NCI-H1105 treated with DMSO at 0.1 percent for 48 hours (cell line): ENCODE results near the gene SH3RF2.
"Not testable (repeated sequence)": the region's sequence is repeated elsewhere in the genome, so short reads cannot be mapped to it uniquely, and the experiment has no call there.

ENCODE experiments used
- DNase-seq: peaks from one replicate; lab custom pipeline; 2025; lab: John Stamatoyannopoulos, UW

Gene SH3RF2

DNA sequence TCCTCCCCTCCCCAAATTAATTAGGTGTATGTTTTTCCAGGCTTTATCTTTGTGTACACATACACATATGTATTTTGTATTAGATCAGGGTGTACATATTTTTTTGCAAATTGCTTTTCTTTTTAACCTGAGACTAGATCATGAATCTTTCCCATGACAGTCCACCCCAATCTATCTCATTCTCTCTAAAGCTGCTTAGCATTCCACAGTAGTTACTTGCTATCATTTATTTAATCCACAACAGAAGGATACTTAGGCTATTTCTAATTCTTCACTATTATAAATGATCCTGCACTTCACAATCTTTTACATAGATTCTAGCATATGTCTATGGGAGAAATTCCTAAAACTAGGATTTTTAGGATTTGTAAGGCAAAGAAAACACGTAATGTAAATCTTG lies 43.9 kb downstream of the SH3RF2 start:
- no peak for DNase-seq

GRCh38 chr5:145980718-145981117 lies 44.3 kb downstream of the SH3RF2 start:
- DNase-seq: no peak

- DNase-seq: no peak
Measured at GRCh38 chr5:145981589-145982571, 45.5 kb downstream of the SH3RF2 start.

DNA sequence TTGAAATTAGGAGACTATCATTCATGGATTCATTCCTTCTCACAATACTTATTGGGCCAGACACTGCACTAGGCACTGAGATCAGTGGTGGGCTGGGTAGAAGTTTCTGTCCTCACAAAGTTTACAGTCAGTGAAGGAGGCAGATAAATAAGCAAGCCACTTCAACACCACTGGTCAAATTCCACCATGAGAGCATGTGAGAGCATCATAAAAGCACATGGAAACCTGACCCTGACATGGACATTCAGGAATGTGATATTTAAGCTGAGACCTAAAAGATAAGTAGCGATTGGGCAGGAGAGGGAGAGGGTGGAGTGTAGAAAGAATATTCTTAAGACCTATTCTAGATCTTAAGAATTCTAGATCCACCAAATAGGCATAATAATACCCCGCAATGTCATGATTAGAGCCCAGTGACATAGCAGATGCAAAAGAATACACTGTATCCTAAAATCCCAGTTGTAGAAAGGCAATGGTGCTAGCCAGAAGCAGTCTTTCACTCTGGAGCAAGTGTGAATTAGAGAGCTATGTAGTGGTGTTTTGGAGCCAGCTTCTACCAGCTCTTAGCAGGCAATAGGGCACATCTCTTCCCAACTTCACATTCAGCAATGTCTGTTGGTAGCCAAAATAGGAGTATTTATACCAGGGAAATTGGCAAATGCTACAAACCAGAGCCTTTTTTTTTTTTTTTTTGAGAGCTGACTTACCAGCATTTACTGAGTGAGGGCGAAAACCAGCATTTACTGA lies 46.4 kb downstream of the SH3RF2 start:
- DNase-seq: no peak

- no peak for DNase-seq
Measured at GRCh38 chr5:145983446-145983845, 47.1 kb downstream of the SH3RF2 start.

GRCh38 chr5:145984072-145984471 lies 47.7 kb downstream of the SH3RF2 start:
- no peak for DNase-seq

DNA sequence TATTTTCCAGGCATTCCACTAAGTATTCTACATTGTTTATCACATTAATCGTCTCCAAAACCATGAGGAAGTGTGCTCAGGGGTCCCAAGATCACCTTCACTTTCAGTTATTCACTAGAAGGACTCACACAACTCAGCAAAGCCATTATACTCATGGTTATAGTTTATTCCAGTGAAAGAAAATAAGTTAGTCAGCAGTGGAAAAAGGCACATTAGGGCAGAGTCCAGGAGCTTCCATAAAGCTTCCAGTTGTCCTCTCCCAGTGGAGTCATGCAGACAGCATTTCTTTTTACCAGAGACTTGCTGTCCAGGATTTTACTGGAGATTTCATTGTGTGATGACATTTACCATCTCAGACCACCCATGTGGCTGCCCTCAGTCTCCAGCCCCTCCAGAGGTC lies 51.5 kb downstream of the SH3RF2 start:
- DNase-seq: no peak

DNA sequence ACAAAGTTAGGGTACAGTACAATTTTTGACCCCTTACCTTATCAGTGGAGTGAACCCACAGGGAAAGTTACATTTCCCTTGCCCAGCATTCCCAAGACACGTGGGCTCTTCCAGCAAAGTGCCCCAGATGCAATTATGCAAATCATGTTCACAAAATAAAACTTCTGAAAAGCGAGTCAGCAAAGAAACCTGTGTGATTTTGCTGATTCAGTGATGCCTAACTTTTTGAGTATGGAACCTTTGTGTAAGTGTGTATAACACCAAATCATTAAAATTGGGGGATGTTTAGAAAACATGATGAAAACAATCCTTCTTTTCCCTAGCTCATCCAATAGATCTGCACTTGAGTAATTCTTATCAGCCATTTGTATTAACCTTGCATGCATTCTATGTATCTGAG lies 52.6 kb downstream of the SH3RF2 start:
- DNase-seq: no peak

DNA sequence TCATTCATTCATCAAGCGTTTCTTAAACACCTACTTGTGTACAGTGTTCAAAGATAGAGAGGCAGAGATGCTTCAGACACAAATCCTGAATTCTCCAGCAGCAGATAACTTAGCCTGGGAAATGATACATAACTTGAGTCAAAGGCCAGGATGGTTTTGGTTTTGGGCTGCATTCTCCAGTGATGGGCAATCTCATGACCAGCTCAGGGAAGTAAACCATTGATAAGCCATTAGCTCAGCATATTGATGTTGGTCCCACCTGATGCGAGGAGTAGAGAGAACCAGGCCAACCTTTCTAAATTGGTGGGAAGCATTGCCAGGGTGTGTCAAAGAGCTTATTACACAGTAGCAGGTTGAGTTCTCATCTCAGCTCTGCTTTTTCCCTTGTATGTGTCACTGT lies 53.0 kb downstream of the SH3RF2 start:
- no peak for DNase-seq

DNA sequence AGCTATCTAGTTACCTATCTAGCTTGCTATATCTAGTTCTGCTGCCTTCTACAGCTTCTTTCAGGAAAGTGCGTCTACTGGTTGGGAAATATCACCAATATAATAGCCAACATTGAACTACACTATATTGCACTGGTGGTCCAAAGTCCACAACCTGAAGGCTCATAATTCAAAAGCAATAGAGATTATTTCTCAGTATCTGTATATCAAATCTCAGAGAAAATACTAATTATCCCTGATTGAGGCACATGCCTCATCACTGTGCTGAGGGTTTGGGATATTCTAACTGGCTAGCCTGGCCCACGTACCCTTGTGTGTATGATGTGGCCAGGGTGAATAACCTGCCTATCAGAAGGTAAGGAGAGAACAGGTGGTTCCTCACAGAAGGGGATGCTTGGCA lies 53.8 kb downstream of the SH3RF2 start:
- DNase-seq: no peak

GRCh38 chr5:145991044-145991575 lies 54.7 kb downstream of the SH3RF2 start:
- DNase-seq: no peak

GRCh38 chr5:145993538-145993937 lies 57.2 kb downstream of the SH3RF2 start:
- not testable (repeated sequence) for DNase-seq

DNA sequence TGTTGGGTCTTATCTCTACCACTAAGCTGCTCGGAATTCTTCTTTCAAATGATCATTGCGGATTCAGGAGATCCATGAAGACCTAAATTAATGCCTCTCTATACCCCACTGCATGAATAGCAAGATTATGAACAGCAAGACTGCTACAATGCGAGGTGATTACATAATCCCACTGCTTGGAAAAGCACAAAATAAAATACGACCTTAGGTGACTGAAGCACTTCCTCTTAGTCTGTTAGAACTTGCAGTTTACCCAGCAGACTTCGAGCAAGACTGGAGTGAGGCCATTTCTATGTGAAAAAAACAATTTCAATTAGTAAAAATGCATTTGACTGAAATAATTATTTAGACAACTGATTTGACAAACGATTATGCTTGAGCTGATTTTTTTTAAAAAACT lies 59.8 kb downstream of the SH3RF2 start:
- no peak for DNase-seq

DNA sequence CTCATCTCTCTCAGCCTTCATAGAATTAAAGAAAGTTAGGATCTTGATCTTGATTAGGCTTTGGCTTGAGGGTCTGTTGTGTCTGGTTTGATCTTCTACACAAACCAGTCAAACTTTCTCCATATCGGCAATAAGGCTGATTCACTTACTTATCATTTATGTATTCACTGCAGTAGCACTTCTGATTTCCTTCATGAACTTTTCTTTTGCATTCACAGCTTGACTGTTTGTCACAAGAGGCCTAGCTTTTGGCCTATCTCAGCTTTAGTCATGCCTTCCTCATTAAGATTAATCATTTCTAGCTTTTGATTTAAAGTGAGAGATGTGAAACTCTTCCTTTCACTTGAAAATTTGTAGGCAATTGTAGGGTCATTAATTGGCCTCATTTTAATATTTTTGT lies 62.8 kb downstream of the SH3RF2 start:
- DNase-seq: no peak

- no peak for DNase-seq
Measured at GRCh38 chr5:146000072-146000471, 63.7 kb downstream of the SH3RF2 start.

DNA sequence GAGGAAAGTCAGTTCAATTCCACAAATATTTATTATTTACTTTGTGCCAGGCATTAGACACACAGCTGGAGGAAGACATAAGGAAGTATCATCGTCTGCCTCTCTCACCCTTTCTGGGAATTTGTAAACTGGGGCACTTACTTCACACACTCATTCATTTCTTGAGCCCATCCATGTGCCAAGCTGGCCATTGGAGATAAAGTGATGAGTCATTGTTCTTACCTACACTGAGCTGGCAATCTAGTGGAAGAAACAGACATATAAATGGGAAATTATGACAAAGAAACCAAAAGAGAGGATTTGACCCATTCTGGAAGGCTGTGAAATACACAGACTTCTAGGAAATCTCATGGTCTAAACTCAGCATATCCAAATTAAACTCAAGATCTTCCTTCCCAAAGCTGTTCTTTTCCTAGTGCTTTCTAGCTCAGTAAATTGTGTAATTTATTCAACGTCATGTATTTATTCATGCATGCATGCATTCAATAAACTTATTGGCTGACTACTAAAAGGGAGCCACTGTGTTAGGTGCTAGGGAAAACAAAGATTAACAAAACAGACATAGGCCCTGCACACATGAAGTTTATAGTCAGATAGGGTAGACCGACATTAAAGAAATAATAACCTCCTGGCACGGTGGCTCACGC lies 65.3 kb downstream of the SH3RF2 start:
- no peak for DNase-seq

DNA sequence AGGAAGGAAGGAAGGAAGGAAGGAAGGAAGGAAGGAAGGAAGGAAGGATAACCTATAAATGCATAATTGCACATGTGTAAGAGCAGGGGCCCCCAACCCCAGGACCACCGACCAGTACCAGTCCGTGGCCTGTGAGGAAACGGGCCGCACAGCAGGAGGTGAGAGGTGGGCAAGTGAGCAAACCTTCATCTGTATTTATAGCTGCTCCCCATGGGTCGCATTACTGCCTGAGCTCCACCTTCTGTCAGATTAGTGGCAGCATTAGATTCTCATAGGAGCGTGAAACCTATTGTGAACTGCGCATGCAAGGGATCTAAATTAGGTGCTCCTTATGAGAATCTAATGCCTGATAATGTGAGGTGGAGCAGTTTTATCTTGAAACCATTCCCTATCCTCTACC lies 66.1 kb downstream of the SH3RF2 start:
- no peak for DNase-seq

- no peak for DNase-seq
Measured at GRCh38 chr5:146003852-146004251, 67.5 kb downstream of the SH3RF2 start.

DNA sequence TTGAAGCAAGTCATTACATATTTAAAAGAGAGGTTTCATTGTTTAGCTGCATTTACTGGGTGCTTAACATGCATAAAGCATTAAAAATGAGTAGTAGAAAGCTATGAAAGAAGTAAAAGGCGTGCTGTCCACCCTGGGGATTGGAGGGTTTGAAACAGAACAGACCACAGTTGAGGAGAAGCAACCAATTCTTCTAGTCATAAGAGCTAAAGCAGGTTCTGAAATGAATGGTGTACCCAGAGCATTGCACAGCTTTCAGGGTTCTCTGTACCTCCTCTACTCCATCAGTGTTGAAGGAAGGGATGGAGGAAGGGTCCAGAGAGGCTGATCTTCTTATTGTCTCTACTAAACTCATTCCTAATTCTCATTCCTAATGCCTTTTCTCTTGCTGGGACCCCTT lies 68.9 kb downstream of the SH3RF2 start:
- DNase-seq: no peak

GRCh38 chr5:146005723-146006122 lies 69.3 kb downstream of the SH3RF2 start:
- no peak for DNase-seq

GRCh38 chr5:146006470-146007190 lies 70.3 kb downstream of the SH3RF2 start:
- DNase-seq: no peak

DNA sequence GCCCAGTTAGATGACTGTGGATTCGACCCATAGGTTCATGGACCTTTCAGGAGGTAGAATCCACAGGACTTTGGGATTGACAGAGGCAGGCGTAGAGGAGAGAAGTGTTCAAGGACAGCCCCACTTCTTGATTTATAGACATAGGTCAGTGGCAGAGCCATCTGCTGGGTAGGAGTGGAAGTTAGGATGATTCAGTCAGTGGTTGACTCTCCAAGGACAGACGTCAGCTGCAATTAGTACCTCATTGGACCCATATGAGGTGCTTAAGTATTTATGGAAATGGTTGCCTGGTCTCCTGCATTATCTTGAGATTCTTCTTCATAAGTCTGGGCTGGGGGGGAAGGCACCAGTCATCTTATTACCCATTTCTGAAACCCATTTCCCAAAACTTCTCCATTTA lies 70.9 kb downstream of the SH3RF2 start:
- no peak for DNase-seq
